T-helper 2 cell treated with Interferon-gamma antibody and Interleukin-4, amounts not matched to agents 100 ng/mL and 5 ng/mL, for 36 hours (primary cell): ENCODE results near the gene SCAPER. TPM values are rescaled to one million over a fixed set of nuclear protein-coding genes. Genes with fewer than 3 reads are reported as not detected.
"Not testable (repeated sequence)": the region's sequence is repeated elsewhere in the genome, so short reads cannot be mapped to it uniquely, and the experiment has no call there.

Source experiments
- intact Hi-C: fragments of 100-400 bp; cut with micrococcal nuclease; formaldehyde crosslinking; loops from one replicate; pipeline ENCODE4 v1.15.1; 2023
- total RNA-seq: library from RNA; stranded (reverse); gene quantifications from 2 replicates; pipeline ENCODE4 v1.2.3, GENCODE V29; 2022

The SCAPER gene
- total RNA-seq, 1 donor from 2014 or later: 25.0 TPM

GRCh38 chr15:76795217-76795616 lies 109.9 kb downstream of the SCAPER start:
- intact Hi-C loops: no loop called here

- intact Hi-C loops: no loop called here
Observed at GRCh38 chr15:76793162-76793561, 112.0 kb downstream of the SCAPER start.

- intact Hi-C loops: no loop called here
Observed at GRCh38 chr15:76791511-76791910, 113.6 kb downstream of the SCAPER start.

GRCh38 chr15:76787273-76787672 lies 117.9 kb downstream of the SCAPER start:
- intact Hi-C loops: no loop called here

GRCh38 chr15:76776969-76777368 lies 128.2 kb downstream of the SCAPER start:
- intact Hi-C loops: no loop called here

GRCh38 chr15:76776480-76776879 lies 128.7 kb downstream of the SCAPER start:
- intact Hi-C loops: no loop called here

- intact Hi-C loops: no loop called here
Observed at GRCh38 chr15:76773234-76773633, 131.9 kb downstream of the SCAPER start.

- intact Hi-C loops: no loop called here
Observed at GRCh38 chr15:76772776-76773175, 132.4 kb downstream of the SCAPER start.

GRCh38 chr15:76764004-76764403 lies 141.1 kb downstream of the SCAPER start:
- intact Hi-C loops: no loop called here

GRCh38 chr15:76763554-76763953 lies 141.6 kb downstream of the SCAPER start:
- intact Hi-C loops: no loop called here

- intact Hi-C loops: no loop called here
Observed at GRCh38 chr15:76756381-76756780, 148.8 kb downstream of the SCAPER start.

- intact Hi-C loops: no loop called here
Observed at GRCh38 chr15:76753771-76754170, 151.4 kb downstream of the SCAPER start.

- intact Hi-C loops: no loop called here
Observed at GRCh38 chr15:76753131-76753530, 152.0 kb downstream of the SCAPER start.

GRCh38 chr15:76752549-76752948 lies 152.6 kb downstream of the SCAPER start:
- intact Hi-C loops: no loop called here

GRCh38 chr15:76737573-76737972 lies 167.6 kb downstream of the SCAPER start:
- intact Hi-C loops: no loop called here

- intact Hi-C loops: not testable (repeated sequence)
Observed at GRCh38 chr15:76732321-76732720, 172.8 kb downstream of the SCAPER start.

GRCh38 chr15:76730262-76730661 lies 174.9 kb downstream of the SCAPER start:
- intact Hi-C loops: no loop called here

GRCh38 chr15:76718863-76719262 lies 186.3 kb downstream of the SCAPER start:
- intact Hi-C loops: no loop called here

GRCh38 chr15:76714950-76715349 lies 190.2 kb downstream of the SCAPER start:
- intact Hi-C loops: no loop called here

GRCh38 chr15:76711351-76711827 lies 193.8 kb downstream of the SCAPER start:
- intact Hi-C loops: no loop called here

- intact Hi-C loops: not testable (repeated sequence)
Observed at GRCh38 chr15:76704032-76704431, 201.1 kb downstream of the SCAPER start.

GRCh38 chr15:76696840-76697239 lies 208.3 kb downstream of the SCAPER start:
- intact Hi-C loops: no loop called here

- intact Hi-C loops: not testable (repeated sequence)
Observed at GRCh38 chr15:76692546-76692945, 212.6 kb downstream of the SCAPER start.

- intact Hi-C loops: not testable (repeated sequence)
Observed at GRCh38 chr15:76687592-76687991, 217.5 kb downstream of the SCAPER start.
